Stimulated activated naive B cell treated with anti-CD40 and anti-IgM and Interleukin-4, amounts not matched to agents 10 μg/mL and 1 μg/mL and 100 μg/mL, for 72 hours (primary cell): ENCODE measurements around the gene ANKRD31.
"Not testable (repeated sequence)": the region's sequence is repeated elsewhere in the genome, so short reads cannot be mapped to it uniquely, and the experiment has no call there.

Experiments used
- ATAC-seq, 2 donors: fragments of 150-1000 bp; cut with Tn5 transposase; replicated peaks; 2 replicates each; pipeline ENCODE4 v1.10.0; 2021; ENCODE audit warnings: moderate library complexity in 1 of 2
- DNase-seq: peaks from one replicate; pipeline ENCODE4 v3.0.0; 2021
- H3K27ac Mint-ChIP-seq: one replicate; pipeline ENCODE4 v1.8.0; 2022; ENCODE audit warnings: mild to moderate bottlenecking, mixed read lengths
- H3K27me3 Mint-ChIP-seq, 2 donors: one replicate each; pipeline ENCODE4 v1.8.0; 2022; ENCODE audit warnings: mixed read lengths in 2 of 2
- H3K36me3 Mint-ChIP-seq, 2 donors: one replicate each; pipeline ENCODE4 v1.8.0; 2022; ENCODE audit warnings: mixed read lengths in 2 of 2, mild to moderate bottlenecking in 1 of 2
- H3K4me1 Mint-ChIP-seq, 2 donors: one replicate each; pipeline ENCODE4 v1.8.0; 2022; ENCODE audit warnings: mixed read lengths in 2 of 2, mild to moderate bottlenecking in 1 of 2
- H3K4me3 Mint-ChIP-seq, 2 donors: one replicate each; pipeline ENCODE4 v1.8.0; 2022; ENCODE audit warnings: mild to moderate bottlenecking in 2 of 2, mixed read lengths in 2 of 2, moderate library complexity in 1 of 2
- H3K9me3 Mint-ChIP-seq, 2 donors: one replicate each; pipeline ENCODE4 v1.8.0; 2022; ENCODE audit warnings: mixed read lengths in 2 of 2, mild to moderate bottlenecking in 1 of 2

The ANKRD31 gene, protein sequence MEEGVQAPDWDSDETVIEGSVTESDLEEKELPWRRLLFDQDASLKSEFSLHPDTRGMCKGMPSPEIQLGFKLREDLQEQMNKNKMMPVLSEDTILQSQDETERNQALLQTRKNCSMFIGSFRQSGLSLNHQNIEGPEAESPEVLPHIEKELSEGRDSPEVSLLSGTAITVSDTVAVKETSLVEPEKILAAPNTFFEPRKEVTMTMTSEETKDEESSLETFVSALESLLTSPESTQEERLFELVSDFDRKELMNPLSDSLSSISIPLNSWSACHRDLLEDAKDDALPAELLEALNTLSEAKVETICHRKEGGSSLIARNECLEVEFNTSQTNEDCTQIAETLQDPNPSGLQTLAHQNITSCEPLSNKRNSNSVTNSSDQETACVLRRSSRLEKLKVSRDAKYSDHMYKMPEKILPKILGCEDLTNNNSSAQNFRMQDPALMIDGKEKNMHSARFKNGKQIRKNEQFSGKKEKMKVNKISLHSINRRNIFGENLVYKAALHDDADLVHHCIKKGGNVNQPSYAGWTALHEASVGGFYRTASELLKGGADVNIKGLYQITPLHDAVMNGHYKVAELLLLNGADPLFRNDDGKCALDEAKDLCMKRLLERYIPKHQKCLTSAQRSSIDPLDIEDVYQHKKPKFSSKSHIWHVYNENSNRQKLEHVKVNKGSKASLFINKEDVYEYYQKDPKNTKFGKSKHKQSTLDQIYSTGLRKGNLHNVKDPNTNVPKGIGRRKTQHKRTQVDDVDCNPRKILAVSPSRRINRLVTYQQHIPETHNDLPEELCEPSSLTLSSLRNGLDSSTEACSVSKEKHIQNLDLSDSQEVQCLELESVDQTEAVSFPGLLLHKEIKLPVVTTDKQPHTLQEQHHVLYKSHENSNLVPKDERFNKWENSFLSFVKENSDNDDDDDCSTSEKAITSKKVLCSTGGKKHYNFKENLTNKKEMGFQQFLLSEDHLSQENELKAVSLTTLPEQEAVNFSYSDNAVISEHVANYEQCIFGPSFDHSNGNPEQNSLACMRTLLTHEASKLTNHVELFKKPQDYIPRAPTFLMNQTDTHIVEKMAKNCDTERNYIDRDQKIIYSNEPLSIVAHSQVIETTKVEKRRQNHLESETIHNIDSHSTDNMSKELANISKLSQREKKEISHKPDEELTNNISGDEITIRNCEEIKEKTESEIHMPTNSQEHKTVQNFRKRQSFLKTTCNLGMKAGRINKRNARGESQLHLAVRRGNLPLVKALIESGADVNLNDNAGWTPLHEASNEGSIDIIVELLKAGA (N-terminal part only)

GRCh38 chr5:75236322-75237316, at the start of gene ANKRD31:
ANKRD31 (minus strand) TSS chr5:75236878; CDS start chr5:75236686, 192 bp downstream.
- DNase-seq, result peak; percentile 80
- Mint-ChIP-seq H3K27ac (peak within 1 kb of the TSS; percentile 93), H3K9me3 (no peaks in the 10 kb centered on the region), H3K4me1 (peaks cover 3 to 6% of the 10 kb centered on the region in 2 donors), H3K36me3 (no peaks in the 10 kb centered on the region), H3K4me3 (peak within 1 kb of the TSS; percentile 93 to 94), H3K27me3 (peaks cover 0 to 8% of the 10 kb centered on the region in 2 donors)
- peak; percentile 98 to 99 for ATAC-seq

GRCh38 chr5:75286211-75286773, 49.6 kb upstream of the ANKRD31 start:
- H3K27me3 Mint-ChIP-seq, result peaks cover 7 to 41% of the 10 kb centered on the region in 2 donors
- no peaks in the 10 kb centered on the region for H3K4me1 Mint-ChIP-seq
- DNase-seq (no peak), ATAC-seq (no peak)
- no peak overlapping the region for H3K4me3 Mint-ChIP-seq
- no peak overlapping the region for H3K27ac Mint-ChIP-seq
- H3K36me3 Mint-ChIP-seq, result peaks cover 0 to 2% of the 10 kb centered on the region in 2 donors
- H3K9me3 Mint-ChIP-seq, result peaks cover 3 to 6% of the 10 kb centered on the region in 2 donors

DNA sequence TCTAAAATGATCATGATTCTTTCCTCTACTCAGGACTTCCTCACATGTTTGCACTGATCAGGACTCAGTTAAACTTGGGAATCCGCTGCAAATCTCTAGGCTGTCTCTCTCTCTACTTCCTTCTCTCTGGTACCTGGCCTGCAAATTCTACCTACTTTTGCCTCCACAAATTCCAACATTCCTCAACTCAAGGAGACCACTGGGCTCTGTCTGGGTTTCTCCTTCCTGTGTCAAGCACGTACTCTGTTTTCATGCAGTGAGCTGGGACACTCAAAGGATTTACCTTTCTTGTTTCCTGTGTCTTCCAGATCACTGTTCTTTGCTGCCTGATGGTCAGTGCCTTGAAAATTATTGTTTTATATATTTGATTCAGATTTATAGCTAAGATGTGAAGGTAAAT, 45.9 kb upstream of the ANKRD31 start:
- ATAC-seq, result no peak
- Mint-ChIP-seq H3K4me3 (no peak overlapping the region), H3K9me3 (no peaks in the 10 kb centered on the region)

DNA sequence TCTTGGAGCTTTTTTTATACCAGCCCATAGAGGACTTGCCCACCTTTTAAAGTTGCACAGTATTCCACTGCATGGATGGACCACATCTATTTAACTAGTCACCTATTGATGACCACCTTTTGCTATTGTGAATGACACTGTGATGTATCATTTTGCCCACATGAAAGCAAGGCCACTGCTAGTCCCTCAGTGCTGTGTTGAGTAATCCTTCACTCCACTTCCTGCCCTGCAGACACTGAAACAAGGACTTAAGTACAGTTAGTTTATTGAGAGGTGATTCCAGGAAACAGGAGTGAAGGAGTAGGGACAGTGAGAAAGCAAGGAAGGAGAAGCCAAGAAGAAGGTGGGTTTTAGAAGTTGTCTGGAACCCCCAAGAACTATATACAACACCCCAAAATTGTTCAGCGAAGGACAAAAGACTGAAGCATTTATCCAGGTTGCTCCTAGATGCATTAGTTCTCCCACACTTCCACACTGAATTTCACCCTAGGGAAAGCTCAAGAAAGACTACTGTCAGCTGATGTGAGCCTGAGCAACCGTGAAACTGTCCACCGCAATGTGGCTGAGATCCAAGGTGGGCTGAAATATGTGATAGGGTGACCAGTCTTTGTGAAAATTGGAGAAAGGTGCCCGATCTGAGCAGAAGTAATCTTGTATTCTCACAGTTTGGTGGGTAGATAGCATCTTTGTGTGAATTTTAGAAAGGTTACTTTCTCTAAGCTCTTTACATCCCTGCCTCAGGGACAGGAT, 45.2 kb upstream of the ANKRD31 start:
- H3K4me1 Mint-ChIP-seq, result no peaks in the 10 kb centered on the region
- no peaks in the 10 kb centered on the region for H3K36me3 Mint-ChIP-seq
- no peak overlapping the region for H3K27ac Mint-ChIP-seq
- DNase-seq, result no peak
- H3K4me3 Mint-ChIP-seq, result no peak overlapping the region
- no peak for ATAC-seq
- H3K9me3 Mint-ChIP-seq, result no peaks in the 10 kb centered on the region
- H3K27me3 Mint-ChIP-seq, result peaks cover 5 to 19% of the 10 kb centered on the region in 2 donors

More for the DNA sequence above, 45.9 kb upstream of the ANKRD31 start:
- Mint-ChIP-seq H3K27ac (no peak overlapping the region), H3K4me1 (no peaks in the 10 kb centered on the region), H3K27me3 (peaks cover 5 to 19% of the 10 kb centered on the region in 2 donors), H3K36me3 (no peaks in the 10 kb centered on the region)
- DNase-seq, result no peak

GRCh38 chr5:75279321-75279720, 42.6 kb upstream of the ANKRD31 start:
- no peak for DNase-seq
- H3K9me3 Mint-ChIP-seq, result no peaks in the 10 kb centered on the region
- ATAC-seq, result no peak
- no peak overlapping the region for H3K4me3 Mint-ChIP-seq
- H3K27me3 Mint-ChIP-seq, result peaks cover 5 to 19% of the 10 kb centered on the region in 2 donors
- no peaks in the 10 kb centered on the region for H3K4me1 Mint-ChIP-seq
- no peaks in the 10 kb centered on the region for H3K36me3 Mint-ChIP-seq
- H3K27ac Mint-ChIP-seq, result no peak overlapping the region

DNA sequence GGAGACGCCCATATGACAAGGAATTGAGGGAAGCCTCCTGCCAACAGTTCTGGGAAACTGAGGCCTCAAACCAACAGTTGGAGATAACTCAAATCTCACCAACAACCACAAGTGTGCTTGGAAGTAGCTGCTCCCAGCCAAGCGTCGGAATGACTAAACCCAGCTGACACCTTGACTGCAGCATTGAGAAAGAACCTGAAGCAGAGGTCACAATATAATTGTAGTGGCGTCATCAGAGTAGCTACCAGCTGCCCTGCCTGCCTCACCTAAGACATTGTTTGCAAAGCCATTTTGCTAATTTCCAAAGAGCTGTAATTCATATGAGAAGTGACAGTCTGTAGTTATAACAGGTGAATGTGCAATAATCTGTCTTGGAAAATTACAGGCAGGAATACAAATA, 40.8 kb upstream of the ANKRD31 start:
- Mint-ChIP-seq H3K27ac (no peak overlapping the region), H3K4me3 (no peak overlapping the region), H3K9me3 (peaks cover 2 to 11% of the 10 kb centered on the region in 2 donors), H3K36me3 (peaks cover 2 to 12% of the 10 kb centered on the region in 2 donors), H3K27me3 (peaks cover 8 to 13% of the 10 kb centered on the region in 2 donors), H3K4me1 (no peaks in the 10 kb centered on the region)
- no peak for ATAC-seq
- no peak for DNase-seq

- Mint-ChIP-seq H3K4me3 (no peak overlapping the region), H3K4me1 (no peaks in the 10 kb centered on the region), H3K27ac (no peak overlapping the region), H3K9me3 (peaks cover 2 to 11% of the 10 kb centered on the region in 2 donors), H3K36me3 (peaks cover 2 to 12% of the 10 kb centered on the region in 2 donors), H3K27me3 (peaks cover 0 to 13% of the 10 kb centered on the region in 2 donors)
- no peak for ATAC-seq
- DNase-seq, result no peak
Measured at GRCh38 chr5:75275756-75276155, 39.1 kb upstream of the ANKRD31 start.

DNA sequence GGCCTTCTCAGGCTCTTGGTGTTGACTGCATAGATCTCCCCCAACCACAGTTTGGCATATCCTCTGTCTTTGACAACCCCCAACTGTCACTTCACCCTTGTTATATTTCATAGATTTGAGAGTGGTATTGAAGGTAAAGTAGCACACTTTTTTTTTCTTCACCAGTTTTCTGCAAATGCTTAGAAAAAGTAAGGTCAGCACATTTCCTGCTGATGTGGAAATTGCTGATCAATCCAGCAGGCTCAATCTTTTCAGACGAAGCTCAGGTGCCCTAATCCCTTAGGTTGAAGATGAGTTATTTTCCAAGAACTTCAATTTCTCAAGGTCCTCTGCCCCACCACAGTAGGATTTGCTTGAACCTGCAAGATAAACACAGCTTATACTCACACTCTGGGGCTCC, 38.5 kb upstream of the ANKRD31 start:
- Mint-ChIP-seq H3K4me1 (no peaks in the 10 kb centered on the region), H3K9me3 (peaks cover 2 to 11% of the 10 kb centered on the region in 2 donors), H3K36me3 (peaks cover 2 to 12% of the 10 kb centered on the region in 2 donors), H3K4me3 (no peak overlapping the region), H3K27me3 (peaks cover 0 to 13% of the 10 kb centered on the region in 2 donors), H3K27ac (no peak overlapping the region)
- no peak for ATAC-seq
- no peak for DNase-seq

GRCh38 chr5:75274486-75274885, 37.8 kb upstream of the ANKRD31 start:
- Mint-ChIP-seq H3K27me3 (peaks cover 0 to 12% of the 10 kb centered on the region in 2 donors), H3K4me3 (no peak overlapping the region), H3K9me3 (peaks cover 4 to 11% of the 10 kb centered on the region in 2 donors), H3K27ac (no peak overlapping the region), H3K36me3 (peaks cover 2 to 12% of the 10 kb centered on the region in 2 donors), H3K4me1 (no peaks in the 10 kb centered on the region)
- no peak for ATAC-seq
- no peak for DNase-seq

DNA sequence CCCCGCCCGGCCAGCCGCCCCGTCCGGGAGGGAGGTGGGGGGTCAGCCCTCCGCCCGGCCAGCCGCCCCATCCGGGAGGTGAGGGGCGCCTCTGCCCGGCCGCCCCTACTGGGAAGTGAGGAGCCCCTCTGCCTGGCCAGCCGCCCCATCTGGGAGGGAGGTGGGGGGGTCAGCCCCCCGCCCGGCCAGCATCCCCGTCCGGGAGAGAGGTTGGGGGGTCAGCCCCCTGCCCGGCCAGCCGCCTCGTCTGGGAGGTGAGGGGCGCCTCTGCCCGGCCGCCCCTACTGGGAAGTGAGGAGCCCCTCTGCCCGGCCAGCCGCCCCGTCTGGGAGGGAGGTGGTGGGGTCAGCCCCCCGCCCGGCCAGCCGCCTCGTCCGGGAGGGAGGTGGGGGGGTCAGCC, 33.9 kb upstream of the ANKRD31 start:
- not testable (repeated sequence) for ATAC-seq, H3K4me1 Mint-ChIP-seq, H3K4me3 Mint-ChIP-seq, H3K27ac Mint-ChIP-seq, DNase-seq
- peaks cover 5 to 11% of the 10 kb centered on the region in 2 donors for H3K9me3 Mint-ChIP-seq
- peaks cover 2 to 12% of the 10 kb centered on the region in 2 donors for H3K36me3 Mint-ChIP-seq
- peaks cover 2 to 13% of the 10 kb centered on the region in 2 donors for H3K27me3 Mint-ChIP-seq

DNA sequence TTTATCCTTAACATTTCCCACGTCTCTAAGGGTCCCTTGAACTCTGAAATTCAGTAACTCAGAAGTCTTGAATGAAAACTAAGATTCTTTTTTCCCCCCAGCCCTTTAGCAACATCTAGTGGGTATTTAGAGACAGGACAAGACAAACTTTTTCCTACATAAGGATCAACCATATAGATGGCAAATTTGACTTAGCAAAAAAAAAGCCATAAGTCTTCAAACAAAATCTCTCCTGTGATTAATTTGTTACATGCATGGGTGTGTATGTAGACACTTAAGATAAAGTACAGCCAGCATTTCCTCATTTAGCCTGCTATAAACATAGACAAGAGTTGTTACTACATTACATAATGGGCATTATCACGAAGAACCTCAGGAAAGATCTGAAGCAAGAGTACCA, 29.1 kb upstream of the ANKRD31 start:
- H3K27me3 Mint-ChIP-seq, result peaks cover 6 to 12% of the 10 kb centered on the region in 2 donors
- DNase-seq, result no peak
- no peaks in the 10 kb centered on the region for H3K36me3 Mint-ChIP-seq
- ATAC-seq, result no peak
- H3K4me3 Mint-ChIP-seq, result no peak overlapping the region
- H3K9me3 Mint-ChIP-seq, result peaks cover 0 to 2% of the 10 kb centered on the region in 2 donors
- no peak overlapping the region for H3K27ac Mint-ChIP-seq
- H3K4me1 Mint-ChIP-seq, result no peaks in the 10 kb centered on the region

DNA sequence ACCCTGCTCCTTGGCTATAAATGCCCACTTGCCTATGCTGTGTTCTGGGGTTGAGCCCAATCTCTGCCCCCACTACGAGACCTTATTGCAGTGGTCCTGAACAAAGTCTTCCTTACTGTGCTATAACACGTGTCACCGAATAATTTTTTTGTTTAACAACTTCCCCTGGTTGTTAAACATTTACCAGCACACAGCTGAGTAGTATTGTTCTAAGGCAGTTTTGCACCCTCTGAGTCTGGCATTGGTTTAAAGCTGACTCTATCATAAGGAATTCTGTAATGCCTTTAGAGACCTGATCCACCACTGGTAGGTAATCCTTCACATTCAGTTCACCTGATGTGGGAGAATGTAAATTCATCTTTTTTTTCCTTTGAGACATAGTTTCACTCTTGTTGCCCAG, 25.6 kb upstream of the ANKRD31 start:
- no peak overlapping the region for H3K27ac Mint-ChIP-seq
- H3K4me1 Mint-ChIP-seq, result no peaks in the 10 kb centered on the region
- no peak for ATAC-seq
- H3K9me3 Mint-ChIP-seq, result peaks cover 1 to 3% of the 10 kb centered on the region in 2 donors
- no peaks in the 10 kb centered on the region for H3K36me3 Mint-ChIP-seq
- no peak overlapping the region for H3K4me3 Mint-ChIP-seq
- peaks cover 29% of the 10 kb centered on the region in 2 donors for H3K27me3 Mint-ChIP-seq
- no peak for DNase-seq
